ENCODE data around the gene SOCS3.

SOCS3 gene

GRCh38 chr17:78406920-78407319, 47.0 kb upstream of the SOCS3 start:
- no peak overlapping the region for H3K4me2 ChIP-seq (ENCODE audit: low read length)
- no peaks in the 10 kb centered on the region for H3K9me3 ChIP-seq (ENCODE audit: insufficient read depth, low read length)
- H3K4me3 ChIP-seq (ENCODE audit: low read length), result no peak overlapping the region
- H2AFZ ChIP-seq (ENCODE audit: low read depth, low read length), result no peak overlapping the region
- H4K20me1 ChIP-seq (ENCODE audit: insufficient read depth, low read length), result peaks cover 78% of the 10 kb centered on the region
- H3K27ac ChIP-seq (ENCODE audit: low read length), result no peak overlapping the region
- no peaks in the 10 kb centered on the region for H3K4me1 ChIP-seq (ENCODE audit: low read length)
- peaks cover 62% of the 10 kb centered on the region for H3K36me3 ChIP-seq (replicated peaks; ENCODE audit: low read depth, low read length)
- peaks cover 88% of the 10 kb centered on the region for H3K79me2 ChIP-seq (ENCODE audit: low read length)
- TF ChIP-seq CTCF (IDR thresholded peaks at IDR 0.05; ENCODE audit: low read depth, low read length) (no peak), EZH2phosphoT487 (IDR thresholded peaks at IDR 0.05; ENCODE audit: low read depth) (no peak)
- no peaks in the 10 kb centered on the region for H3K27me3 ChIP-seq (ENCODE audit: low read depth, low read length)
- H3K9ac ChIP-seq (ENCODE audit: low read length), result no peak overlapping the region

GRCh38 chr17:78406396-78406795, 46.5 kb upstream of the SOCS3 start:
- peaks cover 76% of the 10 kb centered on the region for H4K20me1 ChIP-seq (ENCODE audit: insufficient read depth, low read length)
- peaks cover 88% of the 10 kb centered on the region for H3K79me2 ChIP-seq (ENCODE audit: low read length)
- no peak overlapping the region for H3K4me3 ChIP-seq (ENCODE audit: low read length)
- no peak overlapping the region for H2AFZ ChIP-seq (ENCODE audit: low read depth, low read length)
- no peak overlapping the region for H3K4me2 ChIP-seq (ENCODE audit: low read length)
- TF ChIP-seq CTCF (IDR thresholded peaks at IDR 0.05; ENCODE audit: low read depth, low read length) (no peak), EZH2phosphoT487 (IDR thresholded peaks at IDR 0.05; ENCODE audit: low read depth) (no peak)
- H3K9ac ChIP-seq (ENCODE audit: low read length), result no peak overlapping the region
- peaks cover 65% of the 10 kb centered on the region for H3K36me3 ChIP-seq (replicated peaks; ENCODE audit: low read depth, low read length)
- H3K27ac ChIP-seq (ENCODE audit: low read length), result no peak overlapping the region
- H3K27me3 ChIP-seq (ENCODE audit: low read depth, low read length), result no peaks in the 10 kb centered on the region
- no peaks in the 10 kb centered on the region for H3K4me1 ChIP-seq (ENCODE audit: low read length)
- no peaks in the 10 kb centered on the region for H3K9me3 ChIP-seq (ENCODE audit: insufficient read depth, low read length)

GRCh38 chr17:78403822-78404221, 43.9 kb upstream of the SOCS3 start:
- no peaks in the 10 kb centered on the region for H3K9me3 ChIP-seq (ENCODE audit: insufficient read depth, low read length)
- peaks cover 72% of the 10 kb centered on the region for H3K36me3 ChIP-seq (replicated peaks; ENCODE audit: low read depth, low read length)
- H3K4me1 ChIP-seq (ENCODE audit: low read length), result no peaks in the 10 kb centered on the region
- peaks cover 70% of the 10 kb centered on the region for H4K20me1 ChIP-seq (ENCODE audit: insufficient read depth, low read length)
- H3K79me2 ChIP-seq (ENCODE audit: low read length), result peaks cover 72% of the 10 kb centered on the region
- H3K9ac ChIP-seq (ENCODE audit: low read length), result no peak overlapping the region
- no peaks in the 10 kb centered on the region for H3K27me3 ChIP-seq (ENCODE audit: low read depth, low read length)
- H2AFZ ChIP-seq (ENCODE audit: low read depth, low read length), result no peak overlapping the region
- H3K4me2 ChIP-seq (ENCODE audit: low read length), result no peak overlapping the region
- TF ChIP-seq CTCF (IDR thresholded peaks at IDR 0.05; ENCODE audit: low read depth, low read length), result no peak
- TF ChIP-seq EZH2phosphoT487 (IDR thresholded peaks at IDR 0.05; ENCODE audit: low read depth), result no peak
- H3K27ac ChIP-seq (ENCODE audit: low read length), result no peak overlapping the region
- no peak overlapping the region for H3K4me3 ChIP-seq (ENCODE audit: low read length)

- no peak overlapping the region for H3K27ac ChIP-seq (ENCODE audit: low read length)
- H3K79me2 ChIP-seq (ENCODE audit: low read length), result peaks cover 72% of the 10 kb centered on the region
- H3K36me3 ChIP-seq (replicated peaks; ENCODE audit: low read depth, low read length), result peaks cover 75% of the 10 kb centered on the region
- H3K9me3 ChIP-seq (ENCODE audit: insufficient read depth, low read length), result no peaks in the 10 kb centered on the region
- H3K4me3 ChIP-seq (ENCODE audit: low read length), result no peak overlapping the region
- no peak overlapping the region for H3K9ac ChIP-seq (ENCODE audit: low read length)
- H3K4me1 ChIP-seq (ENCODE audit: low read length), result no peaks in the 10 kb centered on the region
- TF ChIP-seq EZH2phosphoT487 (IDR thresholded peaks at IDR 0.05; ENCODE audit: low read depth) (no peak), CTCF (IDR thresholded peaks at IDR 0.05; ENCODE audit: low read depth, low read length) (no peak)
- H2AFZ ChIP-seq (ENCODE audit: low read depth, low read length), result no peak overlapping the region
- H4K20me1 ChIP-seq (ENCODE audit: insufficient read depth, low read length), result peaks cover 69% of the 10 kb centered on the region
- no peak overlapping the region for H3K4me2 ChIP-seq (ENCODE audit: low read length)
- no peaks in the 10 kb centered on the region for H3K27me3 ChIP-seq (ENCODE audit: low read depth, low read length)
Observed at GRCh38 chr17:78401891-78402290, 42.0 kb upstream of the SOCS3 start.
